LNCAP (cell line): Measurements from ENCODE around the gene KIF13A.

Experiments used
- TF ChIP-seq, protein P1 (sequence below): fragments of 450-650 bp; IDR thresholded peaks from 2 replicates; pipeline ENCODE4 v1.5.1; 2017; ENCODE audit warnings: mild to moderate bottlenecking

KIF13A gene

DNA sequence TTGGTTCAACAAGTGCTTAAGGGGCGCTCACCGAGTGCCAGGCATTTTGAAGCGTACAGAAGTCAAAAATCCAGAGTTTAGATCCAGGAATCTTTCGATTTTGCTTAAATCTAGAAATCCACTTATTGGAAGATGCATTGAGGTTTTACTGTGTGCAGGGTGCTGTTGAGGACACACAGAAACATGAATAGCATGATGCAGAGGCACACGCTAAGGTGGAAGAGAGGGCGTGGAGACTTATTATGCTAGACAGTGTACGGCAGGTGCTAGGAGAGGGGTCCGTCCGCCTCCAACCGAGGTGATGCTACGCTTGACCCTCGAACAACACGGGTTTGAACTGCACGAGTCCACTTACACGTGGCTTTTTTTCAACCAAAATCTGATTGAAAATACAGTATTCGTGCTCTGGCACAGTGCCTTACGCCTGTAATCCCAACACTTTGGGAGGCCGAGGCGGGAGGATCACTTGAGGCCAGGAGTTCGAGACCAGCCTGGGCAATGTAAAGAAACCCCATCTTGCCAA lies 1.0 kb upstream of the KIF13A start:
- TF ChIP-seq, protein P1, sequence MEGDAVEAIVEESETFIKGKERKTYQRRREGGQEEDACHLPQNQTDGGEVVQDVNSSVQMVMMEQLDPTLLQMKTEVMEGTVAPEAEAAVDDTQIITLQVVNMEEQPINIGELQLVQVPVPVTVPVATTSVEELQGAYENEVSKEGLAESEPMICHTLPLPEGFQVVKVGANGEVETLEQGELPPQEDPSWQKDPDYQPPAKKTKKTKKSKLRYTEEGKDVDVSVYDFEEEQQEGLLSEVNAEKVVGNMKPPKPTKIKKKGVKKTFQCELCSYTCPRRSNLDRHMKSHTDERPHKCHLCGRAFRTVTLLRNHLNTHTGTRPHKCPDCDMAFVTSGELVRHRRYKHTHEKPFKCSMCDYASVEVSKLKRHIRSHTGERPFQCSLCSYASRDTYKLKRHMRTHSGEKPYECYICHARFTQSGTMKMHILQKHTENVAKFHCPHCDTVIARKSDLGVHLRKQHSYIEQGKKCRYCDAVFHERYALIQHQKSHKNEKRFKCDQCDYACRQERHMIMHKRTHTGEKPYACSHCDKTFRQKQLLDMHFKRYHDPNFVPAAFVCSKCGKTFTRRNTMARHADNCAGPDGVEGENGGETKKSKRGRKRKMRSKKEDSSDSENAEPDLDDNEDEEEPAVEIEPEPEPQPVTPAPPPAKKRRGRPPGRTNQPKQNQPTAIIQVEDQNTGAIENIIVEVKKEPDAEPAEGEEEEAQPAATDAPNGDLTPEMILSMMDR = no peak

DNA sequence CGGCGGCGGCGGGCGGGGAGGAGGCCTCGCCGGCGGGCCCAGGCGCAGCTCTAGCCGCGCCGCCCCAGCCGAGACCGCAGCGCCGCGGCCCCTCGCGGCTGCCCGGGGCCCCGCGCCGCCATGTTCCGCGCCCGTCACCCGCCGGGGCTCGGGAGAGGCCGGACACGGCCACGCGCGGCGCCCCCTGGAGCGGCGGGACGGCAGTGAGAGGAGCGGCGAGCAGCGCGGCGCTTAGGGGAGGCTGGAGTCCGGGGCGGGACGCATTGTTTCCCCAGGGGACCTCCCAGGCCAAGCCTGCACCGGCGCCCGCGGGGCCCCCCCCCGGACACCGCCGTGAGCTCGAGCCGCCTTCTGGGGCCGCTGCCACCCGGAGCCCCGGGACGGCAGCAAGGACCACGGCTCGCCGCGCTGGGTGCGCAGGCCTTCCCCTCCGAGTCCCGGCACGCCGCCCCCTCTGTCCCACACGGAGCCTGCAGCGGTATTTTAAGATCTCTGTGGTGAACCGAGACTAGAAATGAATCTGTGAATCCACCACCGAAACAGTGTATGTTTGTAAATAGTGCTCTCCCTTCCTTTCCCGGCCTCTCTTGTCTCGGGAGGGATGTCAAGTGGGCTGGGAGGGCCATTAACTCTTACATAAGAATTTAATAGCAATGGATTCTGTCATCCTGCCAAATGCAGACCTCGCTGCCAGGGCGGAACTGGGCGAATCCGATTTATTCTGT lies 424 bp upstream of the KIF13A start:
- TF ChIP-seq, protein P1 = 0 out of 2 replicates have a peak, but pooled peaks have one; percentile 16

DNA sequence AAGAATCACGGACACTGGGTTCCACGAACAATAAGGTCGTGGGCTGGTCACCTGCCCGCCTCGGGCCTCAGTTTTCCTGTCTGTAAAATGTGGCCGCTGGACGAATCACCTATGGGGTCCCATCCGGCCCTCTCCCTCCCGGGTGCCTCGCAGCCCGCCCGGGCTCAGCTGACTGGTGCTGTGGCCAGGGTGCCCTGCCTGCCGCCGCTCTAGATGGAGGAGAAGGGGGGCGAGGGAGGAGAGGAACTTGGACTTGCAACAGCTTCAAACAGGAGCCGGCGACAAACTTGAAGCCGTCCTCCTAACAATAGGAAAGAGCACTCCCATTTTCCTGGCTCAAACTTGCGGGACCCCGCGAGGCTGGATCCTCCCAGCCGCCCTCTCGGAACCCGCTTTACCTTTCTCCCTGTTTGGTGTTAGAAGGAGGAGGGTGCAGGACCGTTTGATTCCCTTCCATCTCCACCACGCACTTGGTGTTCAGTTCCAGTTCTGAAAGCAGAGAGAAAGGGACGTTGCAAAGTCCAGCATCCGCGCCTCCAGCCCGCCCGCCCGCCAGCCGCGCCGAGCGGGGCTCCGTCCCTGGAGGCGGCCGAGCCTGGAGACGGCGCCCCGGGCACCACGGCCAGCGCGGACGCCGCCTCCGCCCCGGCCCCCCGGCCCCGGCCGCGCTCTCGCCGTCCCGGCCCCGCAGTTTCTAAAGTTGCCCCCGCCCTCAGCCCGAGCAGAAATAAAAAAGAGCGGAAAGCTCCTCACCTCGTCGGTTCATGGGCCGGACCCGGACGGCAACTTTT lies 584 bp downstream of the KIF13A start:
- TF ChIP-seq, protein P1 = no peak

DNA sequence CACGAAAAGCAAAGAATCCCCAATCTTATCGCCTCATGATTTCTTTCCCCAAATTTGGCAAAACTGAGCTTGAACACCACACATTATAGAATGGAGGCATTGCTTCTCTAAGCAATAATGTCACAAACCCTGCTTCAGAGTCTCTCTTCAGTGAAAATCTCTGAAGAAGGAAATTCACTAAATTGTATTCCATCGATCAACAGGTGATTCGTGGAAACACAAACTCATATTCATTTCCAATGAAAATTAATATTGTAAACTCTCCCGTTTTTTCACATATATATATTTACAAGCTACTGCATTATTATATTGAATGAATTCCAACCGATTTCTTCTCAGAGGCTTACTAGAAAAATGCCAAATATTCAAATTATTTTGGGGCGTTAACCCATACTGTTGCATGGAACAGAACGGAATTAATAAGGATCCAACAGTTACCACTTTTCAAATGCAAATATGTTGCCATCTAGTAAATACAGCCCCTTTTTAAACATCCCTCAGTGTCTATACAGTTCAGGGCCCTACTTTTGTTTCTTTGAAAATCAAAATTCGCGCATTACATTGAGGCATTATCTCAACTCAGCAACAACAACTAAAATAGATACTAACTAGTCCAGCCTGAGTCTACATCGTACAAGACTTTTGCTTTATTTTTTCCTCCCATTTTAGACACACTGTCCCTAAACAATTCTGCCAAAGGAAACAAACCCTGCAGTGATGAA lies 1.3 kb downstream of the KIF13A start:
- TF ChIP-seq, protein P1 = no peak

DNA sequence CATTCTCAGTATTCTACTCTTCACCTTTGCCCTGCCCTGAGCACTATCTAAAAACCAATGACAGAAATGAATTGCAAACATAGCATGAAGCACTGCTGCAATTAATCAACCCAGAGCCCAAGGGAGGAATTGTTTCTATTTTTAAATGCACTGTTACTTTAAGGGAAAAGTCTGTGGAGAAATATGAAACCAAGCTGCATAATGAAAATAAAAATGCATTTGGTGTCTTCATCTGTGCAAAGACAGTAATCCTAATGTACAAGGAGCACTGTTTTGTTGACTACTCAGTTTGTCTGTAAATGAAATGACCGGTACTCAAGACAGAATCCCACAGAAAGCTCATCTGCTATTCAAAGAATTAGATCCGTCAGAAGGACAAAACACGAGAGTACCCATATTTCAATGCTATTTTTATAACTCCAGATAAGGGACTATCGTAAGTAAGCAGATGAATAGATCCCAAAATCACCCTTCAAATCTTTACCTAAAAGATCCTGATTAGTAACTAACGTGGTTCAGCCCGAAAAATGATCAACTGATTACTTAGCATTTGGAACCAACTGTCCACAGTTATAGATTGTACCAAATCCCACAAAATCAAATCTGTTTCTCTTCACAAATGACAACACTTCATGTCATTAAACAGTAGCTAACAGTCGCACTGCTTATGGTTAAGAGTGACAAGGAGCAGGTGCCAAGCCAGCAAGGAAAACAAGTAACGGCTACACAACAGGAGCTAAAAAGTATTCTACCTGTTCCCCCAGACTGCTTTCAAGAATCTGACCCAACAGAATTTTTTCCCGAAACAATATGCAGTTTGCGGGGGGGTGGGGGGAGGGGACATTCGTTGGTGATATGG lies 2.4 kb downstream of the KIF13A start:
- TF ChIP-seq, protein P1 = no peak

DNA sequence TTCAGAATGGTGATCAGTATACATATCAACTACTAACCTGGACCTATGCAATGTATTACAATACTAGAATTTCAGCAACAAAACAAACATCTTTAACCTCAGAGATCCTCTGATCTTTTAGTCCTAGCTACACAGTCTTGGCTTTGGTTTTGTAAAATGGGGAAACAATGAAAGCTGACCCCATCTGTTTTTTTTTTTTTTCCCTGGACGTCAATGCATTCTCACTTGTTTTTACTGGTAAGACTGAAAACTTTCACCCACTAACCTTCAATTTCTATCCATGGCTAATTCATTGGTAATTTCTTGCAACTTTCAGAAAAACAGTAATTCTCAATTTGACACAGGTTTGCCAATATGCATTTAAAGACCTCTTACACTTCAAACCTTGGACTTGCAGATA lies 3.0 kb downstream of the KIF13A start:
- TF ChIP-seq, protein P1 = no peak
